Esophagus squamous epithelium (tissue), 5 donors: ENCODE results near the gene ASB13. TPM values are rescaled to one million over a fixed set of nuclear protein-coding genes. Genes with fewer than 3 reads are reported as not detected.

Source experiments
- DNase-seq: peaks from one replicate; lab custom pipeline; 2025; lab: John Stamatoyannopoulos, UW
- H3K27ac ChIP-seq, 4 donors: fragments of 200-600 bp; sonication (generic); one replicate each; pipeline ENCODE4 v1.5.1; 2016 to 2019; ENCODE audit warnings: mild to moderate bottlenecking in 1 of 4
- H3K27me3 ChIP-seq, 4 donors: fragments of 200-600 bp; sonication (generic); 1 replicate in 3 of 4; 2 replicates in 1 of 4; pipeline versions ENCODE4 v1.5.1 to v1.6.0; 2017 to 2021; ENCODE audit warnings: antibody characterized with exemption in 1 of 4
- H3K36me3 ChIP-seq, 3 donors: fragments of 200-600 bp; sonication (generic); one replicate each; pipeline ENCODE4 v1.5.1; 2016 to 2019
- H3K4me1 ChIP-seq, 3 donors: fragments of 200-600 bp; sonication (generic); one replicate each; pipeline ENCODE4 v1.5.1; 2017 to 2019
- H3K4me3 ChIP-seq, 4 donors: fragments of 200-600 bp; sonication (generic); 1 replicate in 3 of 4; 2 replicates in 1 of 4; pipeline ENCODE4 v1.5.1; 2016 to 2019; ENCODE audit warnings: mild to moderate bottlenecking in 2 of 4, moderate library complexity in 1 of 4
- H3K9me3 ChIP-seq, 3 donors: fragments of 200-600 bp; sonication (generic); one replicate each; pipeline ENCODE4 v1.5.1; 2016 to 2019
- CTCF ChIP-seq, 6 experiments: fragments of 450-650 bp in 4 of 6; fragments of 200-600 bp in 2 of 6; sonication (generic) in 2 of 6; IDR thresholded peaks; one replicate each; pipeline ENCODE4 v1.5.1; 2016 to 2019; ENCODE audit warnings: antibody characterized with exemption in 6 of 6, mild to moderate bottlenecking in 4 of 6, moderate library complexity in 4 of 6
- POLR2A ChIP-seq, 4 donors: fragments of 450-650 bp; IDR thresholded peaks; one replicate each; pipeline ENCODE4 v1.6.1; 2017; ENCODE audit warnings: antibody characterized with exemption in 4 of 4, mild to moderate bottlenecking in 4 of 4, moderate library complexity in 3 of 4
- WGBS, 2 donors: methylation state at CpG; one replicate each; pipeline ENCODE4 v1.1.5; 2018; 5-methylcytosine and 5-hydroxymethylcytosine counted together
- intact Hi-C: fragments of 100-400 bp; cut with DNase I; formaldehyde crosslinking; loops from one replicate; pipeline ENCODE4 v1.15.0; 2022
- total RNA-seq, 4 donors: library from RNA; depleted of rRNA; stranded (reverse); fragments of >200 nt; gene quantifications; one replicate each; pipeline ENCODE4 v1.1.0, GENCODE V29; 2016
- donor health status: DM: yes; HTN: yes; CAD: no.

The ASB13 gene
- total RNA-seq, 4 donors from 2014 or later: 9.6 to 29.0 (median 15.7) TPM

- Histone ChIP-seq H3K36me3 (no peaks in the 10 kb centered on the region), H3K27ac (no peak overlapping the region), H3K4me1 (peaks cover 6 to 13% (median 8%) of the 10 kb centered on the region in 3 donors), H3K9me3 (peaks cover 0 to 7% (median 6%) of the 10 kb centered on the region in 3 donors), H3K4me3 (no peak overlapping the region), H3K27me3 (no peaks in the 10 kb centered on the region)
- TF ChIP-seq POLR2A (IDR thresholded peaks at IDR 0.05): no peak
- 66 to 80% methylated on average over 7 to 8 of the region's 8 CpGs for WGBS, 2 donors
- intact Hi-C loops: no loop called here
- DNase-seq: no peak
These were observed 4.4 kb upstream of the ASB13 start for GRCh38 chr10:5670662-5671375.

GRCh38 chr10:5669604-5670003, 3.2 kb upstream of the ASB13 start:
- intact Hi-C loops: no loop called here
- 100% methylated on average over 1 of the region's 1 CpG for WGBS, 2 donors
- no peak for DNase-seq

GRCh38 chr10:5668429-5668828, 2.0 kb upstream of the ASB13 start:
- intact Hi-C loops: no loop called here
- H3K27me3 ChIP-seq: no peaks in the 10 kb centered on the region
- H3K4me3 ChIP-seq: no peak overlapping the region
- no peak for DNase-seq
- WGBS, 2 donors: 77 to 79% methylated on average over 4 of the region's 4 CpGs
- peaks cover 16 to 37% (median 18%) of the 10 kb centered on the region in 3 donors for H3K4me1 ChIP-seq
- TF ChIP-seq POLR2A (IDR thresholded peaks at IDR 0.05): no peak
- no peak for TF ChIP-seq CTCF (IDR thresholded peaks at IDR 0.05)
- H3K27ac ChIP-seq: no peak overlapping the region
- H3K9me3 ChIP-seq: no peaks in the 10 kb centered on the region
- H3K36me3 ChIP-seq: no peaks in the 10 kb centered on the region

More at GRCh38 chr10:5669604-5670003, 3.2 kb upstream of the ASB13 start:
- Histone ChIP-seq H3K27me3 (no peaks in the 10 kb centered on the region), H3K27ac (no peak overlapping the region), H3K9me3 (peaks cover 0 to 7% (median 6%) of the 10 kb centered on the region in 3 donors), H3K36me3 (no peaks in the 10 kb centered on the region), H3K4me3 (no peak overlapping the region), H3K4me1 (peaks cover 9 to 25% (median 16%) of the 10 kb centered on the region in 3 donors)
- TF ChIP-seq POLR2A (IDR thresholded peaks at IDR 0.05): no peak
- TF ChIP-seq CTCF (IDR thresholded peaks at IDR 0.05): no peak

- intact Hi-C loops: no loop called here
- no peak for DNase-seq
- no peaks in the 10 kb centered on the region for H3K36me3 ChIP-seq
These were observed 641 bp upstream of the ASB13 start for GRCh38 chr10:5666841-5667630.

More at GRCh38 chr10:5666841-5667630, 641 bp upstream of the ASB13 start:
- Histone ChIP-seq H3K27ac (peak overlapping the region in 1 of 4 donors; percentile 88), H3K4me3 (peak overlapping the region; percentile 82 to 97 (median 90)), H3K9me3 (no peaks in the 10 kb centered on the region), H3K4me1 (peaks cover 17 to 47% (median 18%) of the 10 kb centered on the region in 3 donors), H3K27me3 (no peaks in the 10 kb centered on the region)
- WGBS, 2 donors: 38 to 41% methylated on average over 14 to 15 of the region's 15 CpGs
- no peak for TF ChIP-seq CTCF (IDR thresholded peaks at IDR 0.05)
- TF ChIP-seq POLR2A (IDR thresholded peaks at IDR 0.05): no peak
